Fibroblast of upper back skin (primary cell): ENCODE data around the gene BCL6.

Source experiments
- DNase-seq: peaks from one replicate; pipeline ENCODE4 v3.0.0-alpha.2; 2013

The BCL6 gene

DNA sequence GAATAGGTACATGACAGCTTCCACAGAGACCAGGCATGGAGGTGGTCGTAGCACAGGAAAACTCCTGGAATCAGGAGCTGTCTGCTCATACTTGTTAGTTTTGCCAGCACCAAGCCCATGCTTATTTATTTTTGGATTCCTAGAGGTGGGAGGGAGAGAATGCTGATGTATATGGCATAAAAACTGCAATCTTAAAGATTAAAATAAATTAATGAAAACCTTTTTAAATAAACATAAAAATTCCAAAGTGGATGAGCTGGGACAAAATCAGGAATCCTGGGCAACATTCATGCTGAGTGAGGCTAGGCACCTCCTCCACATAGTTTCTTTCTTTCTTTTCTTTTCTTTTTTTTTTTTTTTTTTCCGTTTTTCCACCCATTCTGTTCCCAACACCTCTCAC, 14.3 kb upstream of the BCL6 start:
- DNase-seq, result no peak

DNA sequence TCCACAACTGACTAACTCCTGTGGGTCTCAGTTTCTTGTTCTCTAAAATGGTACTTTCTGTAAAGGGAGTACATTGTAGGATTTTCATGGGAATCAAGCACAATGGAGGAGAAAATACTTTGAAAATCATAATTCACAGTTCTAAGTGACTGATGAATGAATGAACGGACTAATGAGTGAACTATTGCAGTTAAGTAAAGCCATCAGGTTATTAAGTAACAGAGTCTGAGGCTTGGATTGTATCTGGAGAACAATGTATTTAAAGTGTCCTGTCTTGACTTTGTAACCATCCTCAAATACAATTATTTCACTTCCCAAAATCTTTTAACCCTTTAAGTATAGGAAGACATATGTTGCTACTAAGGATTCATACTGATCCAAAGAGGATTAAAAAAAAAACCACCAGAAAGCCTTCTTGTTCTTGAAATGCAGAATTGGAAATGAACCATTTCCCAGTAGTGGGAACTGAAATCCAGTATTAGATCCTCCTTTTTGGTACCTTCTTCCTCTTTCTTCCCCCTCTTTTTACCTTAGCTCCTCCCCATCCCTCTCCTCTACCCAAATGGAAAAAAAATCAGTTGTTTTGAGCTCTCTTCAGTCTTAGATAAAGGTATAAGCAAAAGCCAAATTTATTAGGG, 13.2 kb upstream of the BCL6 start:
- no peak for DNase-seq

DNA sequence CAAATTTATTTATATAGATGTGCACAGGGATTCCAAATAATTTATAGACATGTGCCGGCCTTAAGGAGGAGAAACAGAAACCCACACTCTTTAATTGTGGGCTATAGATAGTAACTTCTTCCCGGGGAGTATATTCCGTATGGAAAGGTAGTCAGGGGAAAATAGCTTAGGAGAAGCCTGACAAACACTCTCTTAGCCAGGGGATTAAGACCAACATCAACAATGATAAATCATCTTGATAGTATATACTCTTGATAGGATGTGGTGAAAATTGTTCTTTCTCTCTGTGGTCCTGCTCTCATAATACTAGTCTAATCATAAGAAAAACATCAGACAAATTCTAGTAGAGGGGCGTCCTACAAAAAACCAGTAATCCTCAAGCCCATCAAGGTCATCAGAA, 8.2 kb upstream of the BCL6 start:
- no peak for DNase-seq

DNA sequence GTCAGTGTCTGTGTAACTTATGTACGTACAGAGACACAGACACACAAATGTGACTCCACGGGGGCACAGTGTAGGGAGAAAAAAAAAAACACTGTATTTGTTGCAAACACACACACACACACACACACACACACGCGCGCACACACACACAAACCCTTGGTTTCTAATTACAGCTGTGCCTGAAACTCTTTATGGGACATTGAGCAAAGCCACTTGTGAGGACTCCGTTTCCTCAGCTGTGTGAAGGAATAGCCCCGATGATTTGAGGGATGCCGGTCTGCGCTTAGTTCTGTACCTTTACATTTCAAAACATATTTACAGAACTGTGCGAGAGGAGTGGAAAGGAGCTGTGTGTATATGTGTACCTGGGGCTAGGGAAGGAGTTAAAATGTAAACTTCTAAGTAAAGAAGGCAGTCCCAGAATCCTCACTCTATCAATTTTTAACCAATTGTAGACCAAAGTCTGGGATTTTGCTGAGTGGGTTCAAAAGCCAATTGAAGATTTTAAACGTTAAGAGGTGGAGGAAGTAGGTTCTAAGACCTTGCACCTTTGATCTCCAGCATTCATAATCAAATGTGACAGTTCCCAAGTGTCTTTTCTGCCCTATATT, 5.3 kb upstream of the BCL6 start:
- no peak for DNase-seq

DNA sequence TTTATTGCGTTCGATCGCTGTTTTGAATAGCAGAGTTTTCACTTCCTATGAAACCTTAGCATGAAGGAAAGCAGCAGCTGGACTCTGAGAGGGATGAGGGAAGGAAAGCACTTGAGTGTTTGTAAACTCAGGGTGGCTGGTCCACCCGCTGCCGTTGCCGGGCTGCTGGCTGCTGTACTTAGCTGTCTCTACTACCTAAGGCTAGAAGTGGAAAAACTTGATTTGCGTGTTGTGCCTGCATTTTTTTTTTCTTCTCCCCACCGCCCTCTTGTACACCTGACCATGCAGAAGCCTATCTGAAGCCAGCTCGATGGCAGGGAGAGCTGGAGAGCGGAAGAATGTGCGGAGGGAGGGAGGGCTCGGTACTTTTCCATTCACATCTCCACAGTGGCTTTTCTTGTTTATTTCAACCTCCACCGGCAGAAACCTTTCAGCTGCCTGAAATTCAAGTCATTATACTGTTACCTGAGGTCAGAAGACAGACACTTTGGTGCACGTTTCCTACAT, 4.8 kb upstream of the BCL6 start:
- no peak for DNase-seq

DNA sequence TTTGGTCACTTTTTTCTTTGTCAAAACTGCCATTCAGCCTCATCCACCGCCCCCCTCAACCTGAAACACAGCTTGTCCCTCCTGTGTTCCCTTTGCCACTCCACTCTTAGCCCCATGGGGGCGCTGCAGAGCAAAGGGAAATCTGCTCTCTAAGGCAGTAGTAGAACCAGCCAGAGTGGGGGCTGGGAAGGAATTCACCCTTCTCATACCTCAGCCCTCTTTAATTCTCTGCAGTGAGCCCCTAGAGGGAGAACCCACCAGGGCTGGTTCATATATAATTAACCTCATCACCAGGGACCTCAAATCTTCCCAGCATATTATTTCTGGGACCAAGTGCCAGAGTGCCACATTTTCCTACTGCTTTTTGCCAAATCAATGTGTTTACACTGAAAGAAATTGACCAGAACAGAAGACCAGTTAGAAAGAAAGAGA, 2.8 kb upstream of the BCL6 start:
- peak; percentile 88 for DNase-seq

DNA sequence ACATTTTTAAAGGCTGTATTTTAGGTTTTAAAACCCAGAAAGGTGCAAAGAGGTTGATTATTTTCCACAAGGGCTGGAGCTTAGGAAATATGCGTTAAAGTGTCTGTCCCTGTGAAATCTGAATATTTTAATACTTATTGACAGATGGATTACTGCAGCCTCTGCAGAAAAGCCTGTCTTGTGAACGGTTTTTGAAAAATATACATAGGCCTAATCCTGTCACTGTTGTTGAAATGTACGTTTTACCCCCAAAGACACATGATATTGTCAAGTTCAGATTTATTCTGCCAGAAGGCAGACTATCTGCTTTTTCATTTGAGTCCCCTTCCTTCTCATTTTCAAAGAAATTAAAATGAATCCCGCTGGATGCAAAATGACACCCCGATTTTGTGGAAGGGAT, 2.2 kb upstream of the BCL6 start:
- no peak for DNase-seq

DNA sequence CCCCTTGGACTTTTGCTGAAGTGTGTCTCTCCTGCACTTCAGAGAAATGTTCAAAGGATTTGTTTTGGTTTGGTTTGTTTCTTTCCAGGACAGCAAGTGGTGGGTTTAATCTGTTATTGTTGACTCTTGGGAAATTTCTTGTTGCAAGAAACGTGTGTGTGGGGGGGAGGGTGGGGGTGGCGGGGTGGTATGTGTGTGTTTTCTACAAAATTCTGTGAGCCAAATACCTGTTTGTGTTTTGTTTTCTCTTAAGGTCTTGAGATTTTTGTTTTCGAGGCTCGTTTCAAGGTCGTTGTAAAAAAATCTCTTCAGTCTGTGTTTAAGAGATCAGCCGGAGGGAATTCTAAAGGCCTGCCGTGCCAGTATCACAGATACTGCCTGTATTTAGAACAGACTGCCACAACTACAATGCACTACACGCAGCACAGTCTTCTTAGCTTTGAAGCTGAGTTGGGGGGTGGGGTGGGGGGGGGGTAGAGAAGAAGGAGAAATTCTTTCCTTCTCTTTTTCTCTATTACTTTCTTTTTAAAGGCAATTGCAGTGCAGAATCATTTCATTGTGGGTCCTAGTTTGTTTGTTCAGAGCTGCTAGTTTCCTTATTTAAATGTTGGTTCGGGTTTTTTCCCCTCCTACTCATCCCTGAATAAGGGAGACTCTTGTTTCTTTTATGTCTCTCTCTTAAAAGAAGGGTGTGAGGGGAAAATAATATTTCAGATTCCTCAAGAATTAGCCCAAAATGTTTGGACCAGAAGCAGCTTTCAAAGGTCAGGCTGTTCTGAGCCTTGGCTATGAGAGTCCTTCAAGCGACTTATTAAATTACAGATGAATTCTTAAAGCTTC, 1.4 kb upstream of the BCL6 start:
- peak; percentile 46 for DNase-seq

DNA sequence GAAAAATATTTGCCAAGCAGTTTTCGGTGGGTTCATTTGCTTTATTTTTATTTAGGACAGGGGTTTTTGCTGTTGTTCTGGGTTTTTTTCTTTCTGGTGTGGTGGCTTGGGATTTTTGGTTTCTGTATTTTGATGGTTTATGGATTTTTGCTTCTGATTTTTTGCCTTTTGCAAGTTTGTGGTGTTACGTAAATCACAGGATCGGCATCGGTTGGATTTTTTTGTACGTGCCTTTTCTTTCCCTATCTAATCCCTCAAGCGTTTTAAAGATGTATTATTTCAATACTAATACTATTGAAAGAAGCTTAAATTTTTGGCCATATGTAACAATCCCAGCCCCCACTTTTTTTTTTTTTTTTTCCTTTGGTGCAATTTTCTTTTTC, 782 bp upstream of the BCL6 start:
- no peak for DNase-seq

DNA sequence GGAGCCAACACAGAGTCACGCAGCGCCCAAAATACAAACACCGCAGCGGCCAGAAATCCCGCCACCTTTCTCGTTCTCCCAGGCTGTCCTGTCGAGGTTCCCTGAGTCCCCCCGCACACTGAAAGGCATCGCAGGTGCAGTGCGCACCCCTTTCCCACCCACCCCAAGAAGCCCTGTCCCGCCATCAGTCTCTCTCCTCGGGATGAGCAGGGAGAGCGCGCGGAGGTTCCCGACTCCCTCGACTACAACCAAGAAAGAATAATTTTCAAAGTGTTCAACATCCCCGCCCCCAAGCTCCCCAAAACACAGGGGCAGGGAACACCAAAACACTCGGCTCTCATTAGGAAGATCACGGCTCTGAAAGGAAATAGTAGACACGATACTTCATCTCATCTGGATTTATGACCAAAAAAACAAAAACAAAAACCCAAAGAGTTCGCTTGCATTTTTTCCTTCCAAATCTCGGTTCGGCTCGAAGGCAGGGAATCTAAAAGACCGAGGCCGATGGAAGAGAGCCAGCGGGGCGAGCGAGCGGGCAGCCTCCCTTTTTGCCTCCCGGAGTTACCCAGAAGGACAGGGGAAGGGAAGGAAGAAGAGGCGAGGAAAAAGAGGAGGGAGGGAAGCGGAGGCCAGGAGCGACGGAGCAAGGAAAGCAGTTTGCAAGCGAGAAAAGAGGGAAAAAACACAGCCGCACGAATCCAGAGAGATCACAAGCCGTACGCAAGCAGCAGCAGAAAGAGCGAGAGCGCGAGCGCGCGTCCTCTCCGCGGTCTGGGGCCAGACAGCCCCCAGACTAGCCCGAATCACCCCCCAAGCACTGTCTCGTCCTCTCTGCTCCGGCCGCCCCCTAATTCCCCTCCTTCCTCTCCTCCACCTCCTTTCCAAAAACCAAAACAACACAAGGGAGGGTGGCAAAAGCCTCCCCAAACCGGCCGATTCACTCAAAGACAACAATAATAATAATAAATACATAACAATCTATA, 808 bp downstream of the BCL6 start:
- DNase-seq, result peak; percentile 35

DNA sequence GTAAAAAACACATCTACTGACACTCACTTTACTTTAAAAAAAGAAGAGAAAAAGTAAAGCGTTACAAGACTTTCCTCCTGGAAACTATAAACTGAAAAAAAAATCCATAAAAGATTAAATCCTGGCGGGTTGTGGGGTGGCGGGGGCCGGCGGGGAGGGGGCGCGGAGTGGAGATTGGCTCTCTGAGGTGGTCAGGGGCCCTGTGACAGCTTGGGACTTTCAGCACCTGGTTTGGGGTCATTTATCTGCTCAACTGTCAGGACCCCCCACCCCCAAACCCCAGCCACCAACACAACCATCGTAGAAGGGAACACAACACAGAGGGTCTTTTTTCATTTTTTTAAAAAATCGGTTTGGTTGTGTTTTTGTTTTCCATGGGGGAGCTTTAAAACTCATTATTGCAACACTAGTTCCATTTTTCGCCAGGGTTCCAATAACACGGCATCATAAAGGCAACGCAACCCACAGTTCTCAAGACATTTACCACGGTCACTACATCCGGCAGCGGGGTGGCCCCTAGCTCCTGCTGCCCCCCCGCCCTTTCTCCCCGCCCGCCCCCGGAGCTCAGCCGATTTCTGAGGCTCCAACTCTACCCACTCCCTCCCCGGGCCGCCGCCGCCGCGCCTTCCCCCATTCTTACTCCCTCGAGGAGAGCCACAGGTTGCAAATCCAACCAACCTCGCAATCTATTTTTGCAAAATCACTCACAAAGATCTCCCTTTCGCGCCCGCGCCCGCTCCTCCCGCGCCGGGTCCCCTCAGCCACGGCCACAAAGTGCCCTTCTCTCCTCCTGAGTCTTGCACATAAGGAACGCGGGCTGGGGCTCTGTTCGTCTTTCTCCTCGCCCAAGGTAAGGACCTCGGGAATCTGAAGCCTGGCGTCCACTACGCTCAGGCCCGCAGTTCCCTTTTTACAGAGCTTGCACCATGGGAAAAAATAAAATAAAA, 1.8 kb downstream of the BCL6 start:
- DNase-seq, result peak; percentile 40

DNA sequence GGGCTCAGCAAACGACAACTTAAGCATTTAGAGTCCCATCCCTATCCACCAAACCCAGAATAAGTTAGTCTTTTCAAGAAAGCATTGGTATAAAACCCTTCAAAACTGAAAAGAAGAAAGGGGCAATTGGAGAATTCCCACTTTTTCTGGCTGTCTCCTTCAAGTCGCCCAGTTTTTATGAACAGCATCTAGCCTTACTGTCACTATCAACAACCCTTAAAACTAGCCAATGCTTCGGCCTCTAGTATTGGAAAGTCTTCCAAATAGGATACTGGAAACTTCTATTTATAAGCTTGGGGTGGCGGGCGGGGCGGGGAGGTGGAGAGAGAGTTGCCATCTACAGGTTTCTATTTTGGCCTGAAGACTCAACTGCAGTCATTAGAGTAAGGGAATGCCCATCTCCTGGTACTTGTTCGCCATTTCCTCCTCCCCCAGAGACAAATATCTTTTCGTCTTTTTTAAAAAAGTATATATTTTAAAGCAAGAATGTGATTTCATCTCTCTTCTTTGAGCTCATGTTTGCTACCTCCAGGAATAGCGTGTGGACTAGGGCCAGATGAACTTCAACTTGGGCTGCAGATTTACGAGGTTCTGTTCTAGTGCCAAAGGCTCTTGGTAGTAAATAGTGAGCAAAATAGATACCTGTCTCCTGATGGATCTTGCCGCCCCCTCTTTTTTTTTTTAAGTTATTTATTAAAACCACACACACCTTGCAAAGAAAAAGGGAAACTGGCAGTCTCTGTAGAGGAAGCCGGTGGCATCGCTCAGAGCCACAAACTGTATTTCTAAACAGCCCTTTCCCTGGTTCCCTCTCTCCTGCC, 2.7 kb downstream of the BCL6 start:
- DNase-seq, result peak; percentile 60

DNA sequence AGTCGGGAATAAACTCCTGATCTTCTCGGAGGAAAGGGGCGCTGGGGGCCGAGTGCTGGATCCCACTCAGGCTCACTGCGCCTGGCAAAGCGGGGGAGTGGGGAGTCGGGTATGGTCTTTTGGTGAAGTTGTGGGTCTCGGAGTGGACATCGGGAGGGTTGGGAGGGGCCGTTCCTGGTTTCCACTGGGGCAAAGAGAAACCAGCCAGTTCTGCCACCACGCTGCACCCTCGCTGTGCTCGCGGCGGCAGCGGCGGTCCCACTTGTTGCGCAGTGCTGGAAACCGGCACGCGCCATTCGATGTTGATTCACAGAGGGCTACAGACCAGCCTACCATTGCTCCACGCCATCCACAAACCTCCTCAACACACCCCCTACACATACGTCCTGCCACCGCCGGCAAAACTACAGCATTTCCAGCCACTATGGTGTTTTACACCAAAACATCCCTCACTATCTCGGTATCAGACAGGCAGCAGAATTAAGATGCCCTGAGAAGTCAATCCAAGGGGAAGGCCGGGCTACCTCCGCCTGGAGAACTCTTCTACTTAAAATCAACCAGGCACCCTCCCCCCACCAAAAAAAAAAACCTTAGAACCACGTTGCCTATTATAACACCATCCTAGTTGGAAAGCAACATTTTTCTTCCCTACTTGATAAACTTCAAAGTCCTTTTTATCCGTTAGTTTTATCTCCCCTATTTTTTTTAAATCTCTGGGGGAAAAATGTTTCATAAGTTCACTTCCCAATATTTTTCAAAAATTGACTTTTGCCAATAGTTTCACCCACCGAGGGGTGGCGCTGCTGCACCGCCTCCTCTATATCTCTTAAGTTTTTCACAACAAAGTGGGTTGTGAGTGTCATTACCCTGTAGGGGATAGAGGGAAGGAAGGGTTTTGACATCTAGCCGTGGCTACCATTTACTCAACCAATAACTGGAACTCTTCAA, 3.6 kb downstream of the BCL6 start:
- DNase-seq, result peak; percentile 78

DNA sequence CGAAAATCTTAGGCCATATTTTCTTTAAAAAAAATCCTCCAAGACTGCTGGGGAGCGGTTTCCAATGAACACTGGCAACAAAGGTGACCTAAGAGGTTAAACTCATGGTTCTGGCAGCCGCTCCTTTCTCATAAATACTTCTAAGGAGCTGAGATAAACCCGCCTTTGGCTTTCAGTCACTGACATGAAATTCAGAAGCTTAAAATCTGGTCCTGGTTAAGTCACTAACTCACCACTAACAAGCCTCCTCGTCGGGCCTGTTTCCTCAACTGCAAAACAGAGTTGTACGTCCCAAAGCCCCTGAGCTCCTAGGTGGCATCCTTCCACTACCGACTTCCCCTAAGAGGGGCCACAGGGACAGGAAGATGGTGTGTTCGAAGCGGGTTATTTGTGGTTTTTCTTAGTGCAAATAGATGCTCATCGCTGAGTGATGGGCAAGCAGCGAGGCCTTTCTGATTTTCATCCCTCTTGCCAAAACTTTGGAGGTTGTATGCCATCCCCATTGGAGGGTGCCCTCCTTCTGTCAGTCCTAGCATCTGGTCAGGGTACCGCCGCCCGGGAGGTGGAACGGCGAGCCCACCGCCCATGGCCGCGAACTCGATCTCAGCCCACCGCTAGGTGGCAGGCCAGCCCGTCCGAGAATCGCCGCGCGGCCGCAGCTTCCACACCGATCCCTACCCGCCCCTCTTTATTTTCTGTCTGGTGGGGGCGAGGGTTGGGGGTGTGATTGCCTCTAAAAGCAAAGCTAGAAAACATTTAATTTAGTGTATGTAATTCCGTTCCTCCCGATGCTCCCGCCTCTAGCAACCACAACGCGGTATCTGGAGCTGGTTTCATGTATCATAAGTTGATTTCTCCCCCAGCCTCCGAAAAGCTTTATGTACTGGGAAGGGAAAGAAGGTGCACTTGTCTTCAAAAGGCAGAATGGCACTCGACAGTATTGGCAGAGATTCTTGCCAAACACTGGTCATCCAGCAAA, 4.6 kb downstream of the BCL6 start:
- DNase-seq, result peak; percentile 90

DNA sequence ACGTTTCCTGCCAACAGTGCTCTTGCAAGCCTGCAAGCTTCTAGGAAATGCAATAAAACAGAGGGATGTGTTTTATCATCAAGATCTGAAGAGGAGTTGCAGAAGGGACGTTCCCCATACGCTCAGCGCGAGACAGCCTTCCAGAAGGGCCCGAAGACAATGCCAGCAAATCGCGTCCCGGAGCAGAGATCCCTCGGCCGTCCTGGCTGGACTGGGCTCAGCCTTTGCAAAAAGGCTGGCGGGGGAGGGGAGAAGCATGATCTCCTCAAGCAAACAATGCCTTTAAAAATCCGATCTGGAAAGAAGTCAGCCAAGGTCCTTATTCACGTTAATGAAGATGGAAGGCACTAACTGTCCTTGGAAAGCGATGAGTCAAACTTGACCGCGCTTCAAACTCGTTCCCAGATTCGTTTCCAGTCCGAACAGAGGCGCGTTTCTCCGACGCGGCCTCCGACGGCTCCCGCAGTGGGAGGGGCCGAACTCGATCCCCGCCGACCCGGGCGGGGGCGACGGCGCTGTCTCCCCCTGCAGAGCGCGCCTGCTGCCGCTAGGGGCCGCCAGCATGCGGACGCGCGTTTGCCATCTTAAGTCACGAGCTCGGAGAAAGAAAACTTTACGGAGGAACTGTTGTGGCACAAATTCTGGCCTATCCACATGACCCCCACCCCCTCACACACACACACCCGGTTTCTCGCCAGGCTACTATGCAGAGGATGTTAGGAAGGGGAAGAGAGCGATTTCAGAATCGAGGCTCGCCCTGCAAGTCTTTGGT, 5.5 kb downstream of the BCL6 start:
- DNase-seq, result peak; percentile 95

DNA sequence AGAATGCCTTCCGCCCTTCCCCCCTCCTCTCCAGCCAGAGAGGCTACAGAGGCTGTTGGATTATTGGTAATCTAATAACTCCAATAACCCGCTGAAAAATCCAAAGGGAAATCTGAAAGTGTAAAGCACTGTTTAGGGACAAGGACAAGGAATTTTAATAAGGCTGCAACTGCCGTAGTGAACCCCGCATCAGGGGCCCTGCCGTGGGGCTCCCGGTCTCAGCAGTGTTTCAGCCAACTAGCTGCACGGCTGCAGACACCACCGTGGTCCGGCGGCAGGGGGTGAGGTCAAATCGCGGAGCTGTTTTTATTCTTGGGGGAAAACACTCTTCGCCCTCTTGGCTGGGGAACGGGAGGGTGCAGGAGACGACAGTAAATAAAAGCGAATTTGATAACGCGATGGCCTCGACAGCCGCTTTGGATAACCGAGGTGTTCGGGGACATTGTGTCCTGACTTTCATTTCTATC, 6.1 kb downstream of the BCL6 start:
- no peak for DNase-seq
